Effector CD4-positive, alpha-beta T cell (primary cell): ENCODE measurements around the gene THAP11.
A peak's percentile ranks its signal among the peaks of the same experiment; 100 is the strongest.
"Not testable (repeated sequence)": the region's sequence is repeated elsewhere in the genome, so short reads cannot be mapped to it uniquely, and the experiment has no call there.

ENCODE experiments used
- DNase-seq: peaks from one replicate; pipeline ENCODE4 v3.0.0-alpha.2; 2020

THAP11 gene

DNA sequence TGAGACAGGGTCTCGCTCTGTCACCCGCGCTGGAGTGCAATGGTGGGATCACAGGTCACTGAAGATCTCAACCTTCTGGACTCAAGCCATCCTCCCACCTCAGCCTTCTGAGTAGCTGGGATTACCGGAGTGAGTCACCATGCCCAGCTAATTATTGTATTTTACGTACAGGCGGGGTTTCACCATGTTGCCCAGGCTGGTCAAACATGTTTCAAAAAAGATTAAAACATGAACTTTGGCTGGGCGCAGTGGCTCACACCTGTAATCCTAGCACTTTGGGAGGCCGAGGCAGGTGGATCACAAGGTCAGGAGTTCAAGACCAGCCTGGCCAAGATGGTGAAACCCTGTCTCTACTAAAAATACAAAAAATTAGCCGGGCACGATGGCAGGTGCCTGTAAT, 4.9 kb upstream of the THAP11 start:
- DNase-seq, result not testable (repeated sequence)

GRCh38 chr16:67837811-67838210, 4.3 kb upstream of the THAP11 start:
- no peak for DNase-seq

- DNase-seq, result no peak
Measured at GRCh38 chr16:67841198-67841815, 813 bp upstream of the THAP11 start.

GRCh38 chr16:67842509-67843342, 606 bp downstream of the THAP11 start:
- DNase-seq, result peak; percentile 63

- DNase-seq, result no peak
Measured at GRCh38 chr16:67843343-67843765, 1.2 kb downstream of the THAP11 start.

DNA sequence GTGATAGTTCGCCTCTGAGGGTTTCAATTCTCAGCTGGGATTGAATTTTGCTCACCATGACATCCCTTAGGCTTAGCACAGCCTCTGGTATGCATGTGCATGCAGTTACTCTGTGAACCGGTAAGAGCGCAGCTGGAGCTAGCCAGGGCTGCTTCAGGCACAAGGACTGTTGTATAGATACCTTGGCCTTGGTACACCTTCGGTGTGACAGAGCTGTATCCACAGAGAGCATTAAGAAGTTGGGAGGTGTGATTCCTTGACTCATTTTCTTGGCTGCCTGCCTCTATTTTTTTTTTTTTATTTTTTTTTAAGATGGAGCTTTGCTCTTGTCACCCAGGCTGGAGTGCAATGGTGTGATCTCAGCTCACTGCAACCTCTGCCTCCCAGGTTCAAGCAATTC, 2.4 kb downstream of the THAP11 start:
- no peak for DNase-seq

GRCh38 chr16:67845291-67846062, 3.4 kb downstream of the THAP11 start:
- no peak for DNase-seq

DNA sequence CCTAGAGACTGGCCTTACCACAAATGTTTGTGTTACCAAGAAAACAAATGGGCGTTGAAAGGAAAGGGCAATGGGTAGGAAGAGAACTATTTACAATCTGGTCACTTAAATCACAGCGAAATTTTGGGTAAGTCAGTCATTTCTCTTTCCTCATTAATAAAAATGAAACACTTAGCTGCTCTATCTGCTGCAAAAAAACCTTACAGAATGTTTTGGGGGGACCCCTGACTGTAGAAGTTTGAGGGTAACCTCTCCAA, 3.9 kb downstream of the THAP11 start:
- no peak for DNase-seq

GRCh38 chr16:67846320-67847063, 4.4 kb downstream of the THAP11 start, which contains the start of gene NUTF2:
Gene NUTF2 (plus strand): TSS chr16:67846933. CDS start chr16:67865131, 18,198 bp downstream.
- DNase-seq, result peak; percentile 96

- no peak for DNase-seq
Measured at GRCh38 chr16:67847064-67847861, 5.1 kb downstream of the THAP11 start, which contains the start of gene CENPT. Gene CENPT (minus strand): TSS chr16:67847693. CDS start chr16:67833859, 13,834 bp downstream.

DNA sequence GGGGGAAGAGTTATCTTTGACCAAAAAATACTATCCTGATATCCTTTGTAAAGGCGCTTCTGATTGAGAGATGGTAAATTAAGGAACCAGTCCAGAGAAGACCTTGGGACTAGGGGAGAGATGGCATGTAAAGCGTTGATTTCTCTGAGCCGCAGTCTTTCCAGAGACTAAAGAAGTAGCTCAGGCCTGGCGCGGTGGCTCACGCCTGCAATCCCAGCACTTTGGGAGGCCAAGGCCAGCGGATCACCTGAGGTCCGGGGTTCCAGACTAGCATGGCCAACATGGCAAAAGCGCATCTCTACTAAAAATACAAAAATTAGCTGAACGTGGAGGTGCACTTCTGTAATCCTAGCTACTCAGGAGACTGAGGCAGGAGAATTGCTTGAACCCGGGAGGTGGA, 6.0 kb downstream of the THAP11 start:
- no peak for DNase-seq

DNA sequence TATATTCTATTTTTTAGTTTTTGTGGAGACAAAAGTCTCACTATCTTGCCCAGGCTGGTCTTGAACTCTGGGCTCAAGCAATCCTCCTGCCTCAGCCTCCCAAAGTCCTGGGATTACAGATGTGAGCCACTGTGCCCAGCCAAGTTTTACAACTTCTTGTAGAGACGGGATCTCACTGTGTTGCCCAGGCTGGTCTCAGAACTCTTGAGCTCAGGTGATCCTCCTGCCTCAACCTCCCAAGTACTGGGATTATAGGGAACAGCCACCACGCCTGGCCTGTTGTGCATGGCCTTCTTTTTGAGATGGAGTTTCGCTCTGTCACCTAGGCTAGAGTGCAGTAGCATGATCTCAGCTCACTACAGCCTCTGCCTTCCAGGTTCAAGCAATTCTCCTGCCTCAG, 11.6 kb downstream of the THAP11 start:
- DNase-seq, result no peak

DNA sequence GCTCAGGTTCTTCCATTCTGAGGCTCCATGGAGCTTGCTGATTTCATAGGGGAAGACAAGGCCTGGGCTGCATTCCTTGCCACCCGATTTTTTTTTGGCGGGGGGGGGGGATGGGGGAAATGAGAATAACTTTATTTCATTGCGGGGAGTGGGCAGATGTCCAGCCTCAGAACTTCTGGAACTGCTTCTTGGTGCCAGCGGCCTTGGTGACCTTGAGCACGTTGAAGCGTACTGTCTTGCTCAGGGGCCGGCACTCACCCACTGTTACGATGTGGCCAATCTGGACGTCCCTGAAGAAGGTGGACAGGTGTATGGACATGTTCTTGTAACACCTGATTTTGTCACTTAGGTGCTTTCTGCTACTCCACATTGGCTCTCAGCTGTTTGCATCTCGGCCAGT, 13.7 kb downstream of the THAP11 start:
- no peak for DNase-seq

- no peak for DNase-seq
Measured at GRCh38 chr16:67856927-67857546, 14.9 kb downstream of the THAP11 start.

GRCh38 chr16:67857547-67858233, 15.6 kb downstream of the THAP11 start:
- peak; percentile 19 for DNase-seq

DNA sequence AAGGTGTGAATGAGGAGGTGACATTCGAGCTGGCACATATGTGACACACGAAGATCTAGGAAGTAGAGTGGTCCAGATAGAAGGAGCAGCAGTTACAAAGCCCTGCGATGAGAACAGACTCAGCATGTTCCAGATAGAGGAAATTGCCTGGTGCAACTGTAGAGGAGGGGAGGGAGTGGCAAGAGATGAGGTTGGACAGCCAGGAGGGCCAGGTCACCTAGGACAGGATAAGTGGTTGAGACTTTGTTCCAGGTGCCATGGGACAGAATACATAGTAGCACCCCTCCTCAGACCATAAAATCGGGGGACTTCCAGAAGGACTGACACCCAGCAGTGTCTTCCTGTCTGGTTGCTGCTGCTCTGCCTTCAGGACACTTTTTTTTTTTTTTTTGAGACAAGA, 16.4 kb downstream of the THAP11 start:
- no peak for DNase-seq

- DNase-seq, result no peak
Measured at GRCh38 chr16:67860589-67861398, 18.7 kb downstream of the THAP11 start.

GRCh38 chr16:67861877-67862276, 19.8 kb downstream of the THAP11 start:
- no peak for DNase-seq

DNA sequence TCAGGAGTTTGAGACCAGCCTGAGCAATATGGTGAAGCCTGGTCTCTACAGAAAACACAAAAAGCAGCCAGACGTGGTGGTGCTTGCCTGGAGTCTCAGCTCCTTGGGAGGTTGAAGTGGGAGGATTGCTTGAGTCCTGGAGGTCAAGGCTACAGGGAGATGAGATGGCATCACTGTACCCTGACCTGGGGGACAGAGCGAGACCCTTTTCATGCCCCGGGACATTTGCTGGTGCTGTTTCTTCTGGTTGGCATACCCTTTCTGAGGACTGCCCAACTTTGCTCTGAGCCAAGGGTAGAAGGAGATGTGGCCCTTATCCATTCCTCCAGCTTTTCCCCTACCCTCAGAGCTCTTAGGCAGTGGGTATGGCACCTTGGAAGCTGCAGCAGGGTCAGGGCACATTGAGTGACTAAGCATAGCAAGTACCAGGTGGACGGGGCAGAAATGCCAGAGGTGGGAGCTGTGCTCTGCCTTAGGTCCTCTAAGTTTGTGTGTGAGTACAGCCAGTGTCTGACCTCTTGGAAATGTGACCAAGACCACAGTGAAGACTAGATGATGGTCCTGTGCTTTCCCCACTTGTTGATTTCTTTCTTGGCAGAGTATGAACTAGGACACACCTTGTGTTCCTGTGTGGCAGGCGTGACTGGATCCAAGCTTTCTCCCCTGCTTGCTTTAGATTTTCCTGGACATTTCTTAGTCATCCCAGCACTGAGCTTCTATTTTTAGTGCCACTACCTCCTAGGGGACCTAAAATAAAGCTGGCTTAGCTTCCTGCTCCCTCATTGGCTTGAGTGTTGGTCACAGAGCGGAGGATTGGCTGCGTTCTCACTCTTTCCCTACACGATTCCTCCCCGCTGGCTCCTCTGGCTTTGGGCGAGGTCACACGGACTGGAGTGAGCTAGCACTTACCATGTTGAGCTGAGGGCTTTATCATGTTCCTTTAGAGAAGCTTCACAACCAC, 20.8 kb downstream of the THAP11 start:
- no peak for DNase-seq
